Activated CD4-positive, alpha-beta T cell treated with anti-CD3 and anti-CD28 coated beads, Interleukin-2, amount 10 ng/mL, durations not matched to agents 24 days and 14 days (primary cell): ENCODE data around the gene SUPT20HL2. TPM values are rescaled to one million over a fixed set of nuclear protein-coding genes. Genes with fewer than 3 reads are reported as not detected.

Experiments
- total RNA-seq: library from RNA; stranded (reverse); gene quantifications from 2 replicates; pipeline ENCODE4 v1.2.3, GENCODE V29; 2022

Gene SUPT20HL2
- total RNA-seq, 1 donor from 2014 or later, result 0.09 TPM

Other genes with a start within 250 kb of the SUPT20HL2 start
- 38.8 and 49.9 TPM in 2 replicates for gene ZFX, start 164.3 kb downstream of the SUPT20HL2 start, total RNA-seq
- gene SUPT20HL1, start 46.6 kb upstream of the SUPT20HL2 start, total RNA-seq, result not detected in 2 replicates
- 26.3 and 30.7 TPM in 2 replicates for gene PDK3, start 151.2 kb upstream of the SUPT20HL2 start, total RNA-seq